ENCODE data around the gene TLR3.

DNA sequence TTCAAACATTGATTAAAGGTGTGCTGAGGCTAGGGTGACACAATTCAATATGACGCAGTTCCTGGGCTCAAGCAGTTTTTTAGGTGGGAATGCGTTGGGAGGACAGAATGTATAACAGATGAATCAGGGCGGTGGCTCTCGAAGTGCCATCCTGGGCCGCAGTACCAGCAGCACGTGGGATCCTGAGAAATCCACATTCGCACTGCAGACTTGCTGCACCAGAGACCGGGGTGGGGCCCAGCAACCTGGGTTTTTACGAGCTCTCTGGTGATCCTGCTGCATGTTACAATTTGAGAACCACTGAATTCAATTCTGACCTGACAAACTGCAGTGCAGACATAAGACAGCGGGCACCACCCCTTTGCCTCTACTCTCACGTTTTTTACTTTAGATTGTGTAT is 65.9 kb downstream of the TLR3 start:
- TF ChIP-seq, protein P1, sequence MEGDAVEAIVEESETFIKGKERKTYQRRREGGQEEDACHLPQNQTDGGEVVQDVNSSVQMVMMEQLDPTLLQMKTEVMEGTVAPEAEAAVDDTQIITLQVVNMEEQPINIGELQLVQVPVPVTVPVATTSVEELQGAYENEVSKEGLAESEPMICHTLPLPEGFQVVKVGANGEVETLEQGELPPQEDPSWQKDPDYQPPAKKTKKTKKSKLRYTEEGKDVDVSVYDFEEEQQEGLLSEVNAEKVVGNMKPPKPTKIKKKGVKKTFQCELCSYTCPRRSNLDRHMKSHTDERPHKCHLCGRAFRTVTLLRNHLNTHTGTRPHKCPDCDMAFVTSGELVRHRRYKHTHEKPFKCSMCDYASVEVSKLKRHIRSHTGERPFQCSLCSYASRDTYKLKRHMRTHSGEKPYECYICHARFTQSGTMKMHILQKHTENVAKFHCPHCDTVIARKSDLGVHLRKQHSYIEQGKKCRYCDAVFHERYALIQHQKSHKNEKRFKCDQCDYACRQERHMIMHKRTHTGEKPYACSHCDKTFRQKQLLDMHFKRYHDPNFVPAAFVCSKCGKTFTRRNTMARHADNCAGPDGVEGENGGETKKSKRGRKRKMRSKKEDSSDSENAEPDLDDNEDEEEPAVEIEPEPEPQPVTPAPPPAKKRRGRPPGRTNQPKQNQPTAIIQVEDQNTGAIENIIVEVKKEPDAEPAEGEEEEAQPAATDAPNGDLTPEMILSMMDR (IDR thresholded peaks at IDR 0.05; ENCODE audit: insufficient read depth, low read length, poor library complexity, severe bottlenecking) = no peak
- TF ChIP-seq EZH2phosphoT487 (conservative IDR thresholded peaks at IDR 0.05; ENCODE audit: low read length) = no peak
